ENCODE data around the gene LRRC4C. TPM values are rescaled to one million over a fixed set of nuclear protein-coding genes. Genes with fewer than 3 reads are reported as not detected.

Gene LRRC4C
- total RNA-seq, 1 experiment from 2014 or later: 0.15 TPM

DNA sequence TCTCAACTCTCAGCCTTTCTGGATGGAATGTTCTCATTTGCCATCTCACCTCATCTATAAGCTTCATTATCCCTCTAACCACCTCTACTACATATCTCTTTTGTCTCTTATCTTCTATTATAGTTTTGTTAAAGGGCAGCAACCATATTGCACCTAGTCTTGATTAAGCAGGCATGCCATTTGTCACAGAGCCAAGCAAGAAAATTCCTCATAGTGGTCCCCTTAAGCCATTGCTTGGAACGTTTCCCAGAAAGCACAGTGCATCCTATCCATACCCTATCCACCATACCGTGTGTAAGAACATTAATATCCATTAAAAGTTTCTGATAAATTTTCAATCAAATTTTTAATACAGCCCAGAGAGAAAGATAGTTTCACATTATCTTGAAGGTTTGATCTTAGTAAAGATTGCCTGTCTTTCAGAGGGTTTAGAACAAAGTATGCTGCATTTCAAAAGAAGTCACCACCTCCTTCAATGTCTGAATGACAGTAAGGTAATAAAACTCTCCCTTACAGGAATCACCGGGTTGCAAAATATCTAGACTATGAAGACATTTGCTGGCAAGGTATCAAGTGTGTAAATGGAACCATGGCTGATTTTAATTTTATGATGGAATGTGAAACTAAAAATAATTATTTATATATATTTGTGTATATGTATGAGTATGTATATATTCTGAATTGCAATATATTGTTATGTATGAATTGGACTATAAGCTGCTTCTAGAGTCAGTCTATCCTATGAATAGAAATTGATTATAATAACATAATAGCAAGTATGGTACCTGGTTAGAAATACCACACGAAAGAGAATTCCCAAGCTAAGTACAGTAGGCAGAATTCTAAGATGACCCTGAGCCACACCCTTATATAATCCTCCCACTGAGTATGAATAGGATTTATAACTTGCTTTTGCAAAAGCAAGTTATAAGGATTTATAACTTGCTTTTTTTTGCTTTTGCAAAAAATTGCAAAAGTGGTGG lies 1296.3 kb downstream of the LRRC4C start:
- ATAC-seq: no peak
- no peak for DNase-seq (ENCODE audit: low read depth, low spot score)
- intact Hi-C loops (cut with micrococcal nuclease; ENCODE audit: unreplicated experiment) (no loop called here), in situ Hi-C loops (cut with HindIII; ENCODE audit: low pct_unique_long_range_greater_than_20kb, low sequenced_read_pairs) (no loop called here)
- TF ChIP-seq, protein P1, sequence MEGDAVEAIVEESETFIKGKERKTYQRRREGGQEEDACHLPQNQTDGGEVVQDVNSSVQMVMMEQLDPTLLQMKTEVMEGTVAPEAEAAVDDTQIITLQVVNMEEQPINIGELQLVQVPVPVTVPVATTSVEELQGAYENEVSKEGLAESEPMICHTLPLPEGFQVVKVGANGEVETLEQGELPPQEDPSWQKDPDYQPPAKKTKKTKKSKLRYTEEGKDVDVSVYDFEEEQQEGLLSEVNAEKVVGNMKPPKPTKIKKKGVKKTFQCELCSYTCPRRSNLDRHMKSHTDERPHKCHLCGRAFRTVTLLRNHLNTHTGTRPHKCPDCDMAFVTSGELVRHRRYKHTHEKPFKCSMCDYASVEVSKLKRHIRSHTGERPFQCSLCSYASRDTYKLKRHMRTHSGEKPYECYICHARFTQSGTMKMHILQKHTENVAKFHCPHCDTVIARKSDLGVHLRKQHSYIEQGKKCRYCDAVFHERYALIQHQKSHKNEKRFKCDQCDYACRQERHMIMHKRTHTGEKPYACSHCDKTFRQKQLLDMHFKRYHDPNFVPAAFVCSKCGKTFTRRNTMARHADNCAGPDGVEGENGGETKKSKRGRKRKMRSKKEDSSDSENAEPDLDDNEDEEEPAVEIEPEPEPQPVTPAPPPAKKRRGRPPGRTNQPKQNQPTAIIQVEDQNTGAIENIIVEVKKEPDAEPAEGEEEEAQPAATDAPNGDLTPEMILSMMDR (IDR thresholded peaks at IDR 0.05): no peak
- no peak for TF ChIP-seq POLR2AphosphoS5 (IDR thresholded peaks at IDR 0.05; ENCODE audit: low read depth, low read length)
- TF ChIP-seq TCF7L2 (IDR thresholded peaks at IDR 0.05; ENCODE audit: low read depth, low read length): no peak
- no peak for TF ChIP-seq SIN3A (IDR thresholded peaks at IDR 0.05; ENCODE audit: borderline replicate concordance, insufficient read depth, low read depth, low read length)
- TF ChIP-seq, protein P2, sequence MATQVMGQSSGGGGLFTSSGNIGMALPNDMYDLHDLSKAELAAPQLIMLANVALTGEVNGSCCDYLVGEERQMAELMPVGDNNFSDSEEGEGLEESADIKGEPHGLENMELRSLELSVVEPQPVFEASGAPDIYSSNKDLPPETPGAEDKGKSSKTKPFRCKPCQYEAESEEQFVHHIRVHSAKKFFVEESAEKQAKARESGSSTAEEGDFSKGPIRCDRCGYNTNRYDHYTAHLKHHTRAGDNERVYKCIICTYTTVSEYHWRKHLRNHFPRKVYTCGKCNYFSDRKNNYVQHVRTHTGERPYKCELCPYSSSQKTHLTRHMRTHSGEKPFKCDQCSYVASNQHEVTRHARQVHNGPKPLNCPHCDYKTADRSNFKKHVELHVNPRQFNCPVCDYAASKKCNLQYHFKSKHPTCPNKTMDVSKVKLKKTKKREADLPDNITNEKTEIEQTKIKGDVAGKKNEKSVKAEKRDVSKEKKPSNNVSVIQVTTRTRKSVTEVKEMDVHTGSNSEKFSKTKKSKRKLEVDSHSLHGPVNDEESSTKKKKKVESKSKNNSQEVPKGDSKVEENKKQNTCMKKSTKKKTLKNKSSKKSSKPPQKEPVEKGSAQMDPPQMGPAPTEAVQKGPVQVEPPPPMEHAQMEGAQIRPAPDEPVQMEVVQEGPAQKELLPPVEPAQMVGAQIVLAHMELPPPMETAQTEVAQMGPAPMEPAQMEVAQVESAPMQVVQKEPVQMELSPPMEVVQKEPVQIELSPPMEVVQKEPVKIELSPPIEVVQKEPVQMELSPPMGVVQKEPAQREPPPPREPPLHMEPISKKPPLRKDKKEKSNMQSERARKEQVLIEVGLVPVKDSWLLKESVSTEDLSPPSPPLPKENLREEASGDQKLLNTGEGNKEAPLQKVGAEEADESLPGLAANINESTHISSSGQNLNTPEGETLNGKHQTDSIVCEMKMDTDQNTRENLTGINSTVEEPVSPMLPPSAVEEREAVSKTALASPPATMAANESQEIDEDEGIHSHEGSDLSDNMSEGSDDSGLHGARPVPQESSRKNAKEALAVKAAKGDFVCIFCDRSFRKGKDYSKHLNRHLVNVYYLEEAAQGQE (IDR thresholded peaks at IDR 0.05; ENCODE audit: insufficient read depth in 1 of 2, low read depth in 2 of 2, low read length in 1 of 2): no peak
- CTCF ChIA-PET: no interaction called here
- H3K4me3 ChIP-seq (ENCODE audit: low read depth in 2 of 2, low read length in 2 of 2): no peak overlapping the region
- no peaks in the 10 kb centered on the region for H3K27me3 ChIP-seq (ENCODE audit: control insufficient read depth, insufficient read depth, low read length)
- no peaks in the 10 kb centered on the region; the same call in none of the 2 replicates for H3K4me1 ChIP-seq (ENCODE audit: control insufficient read depth, insufficient read depth, low read length)
- no peaks in the 10 kb centered on the region for H3K36me3 ChIP-seq (ENCODE audit: control insufficient read depth, insufficient read depth, low read length)
- BruUV-seq (replicated peaks): no TSS peak
- H3K9me3 ChIP-seq (ENCODE audit: control insufficient read depth, insufficient read depth, low read depth, low read length): no peaks in the 10 kb centered on the region
- POLR2A ChIA-PET: no interaction called here
- H3K27ac ChIP-seq (ENCODE audit: low read length): no peak overlapping the region

GRCh38 chr11:40161854-40162410 lies 1297.5 kb downstream of the LRRC4C start:
- Histone ChIP-seq H3K36me3 (ENCODE audit: control insufficient read depth, insufficient read depth, low read length) (no peaks in the 10 kb centered on the region), H3K4me1 (ENCODE audit: control insufficient read depth, insufficient read depth, low read length) (no peaks in the 10 kb centered on the region; the same call in 1 of the 2 replicates), H3K27ac (ENCODE audit: low read length) (no peak overlapping the region), H3K9me3 (ENCODE audit: control insufficient read depth, insufficient read depth, low read depth, low read length) (no peaks in the 10 kb centered on the region), H3K4me3 (ENCODE audit: low read depth in 2 of 2, low read length in 2 of 2) (no peak overlapping the region), H3K27me3 (ENCODE audit: control insufficient read depth, insufficient read depth, low read length) (no peaks in the 10 kb centered on the region)
- DNase-seq (ENCODE audit: low read depth, low spot score): no peak
- no peak for ATAC-seq
- intact Hi-C loops (cut with micrococcal nuclease; ENCODE audit: unreplicated experiment) (no loop called here), in situ Hi-C loops (cut with HindIII; ENCODE audit: low pct_unique_long_range_greater_than_20kb, low sequenced_read_pairs) (no loop called here)
- TF ChIP-seq SIN3A (IDR thresholded peaks at IDR 0.05; ENCODE audit: borderline replicate concordance, insufficient read depth, low read depth, low read length) (no peak), POLR2AphosphoS5 (IDR thresholded peaks at IDR 0.05; ENCODE audit: low read depth, low read length) (no peak)
- TF ChIP-seq, protein P2 (IDR thresholded peaks at IDR 0.05; ENCODE audit: insufficient read depth in 1 of 2, low read depth in 2 of 2, low read length in 1 of 2): no peak
- ChIA-PET CTCF (interaction anchor here (0.7 kb wide), 1 partner anchor 602 kb away, joined by 3 read pairs; no protein-coding TSS in a partner anchor), POLR2A (no interaction called here)
- BruUV-seq (replicated peaks): no TSS peak

All from Panc1 (cell line).